ENCODE measurements around the gene LRRC1. TPM values are rescaled to one million over a fixed set of nuclear protein-coding genes. Genes with fewer than 3 reads are reported as not detected.

Gene LRRC1
- total RNA-seq, 1 experiment from 2014 or later, result 10.3 TPM

DNA sequence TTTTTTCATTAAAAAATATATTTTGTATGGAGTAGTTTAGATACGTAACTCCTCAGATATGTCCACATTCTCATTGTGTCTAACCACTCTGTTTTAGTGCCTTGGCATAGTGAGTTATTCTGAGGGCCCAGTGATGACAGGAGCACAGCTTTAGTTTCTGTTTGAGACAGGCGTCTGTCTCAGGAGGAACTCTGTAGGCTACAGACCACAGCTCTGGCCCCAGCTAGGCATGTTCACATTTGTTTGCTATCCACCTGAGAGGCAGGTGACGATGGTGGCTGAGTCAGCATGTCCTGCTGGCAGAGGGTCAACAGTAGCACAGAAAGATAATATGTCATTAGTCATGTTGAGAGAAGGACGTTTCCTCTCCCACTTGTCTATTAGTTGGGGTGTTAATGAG lies 16.3 kb downstream of the LRRC1 start:
- Histone ChIP-seq H2BK15ac (ENCODE audit: low read depth, low read length) (no peak overlapping the region), H2BK12ac (ENCODE audit: insufficient read length, low read depth, low read length) (no peak overlapping the region), H3K9me3 (ENCODE audit: control insufficient read depth, low read depth, low read length) (no peaks in the 10 kb centered on the region), H2AK5ac (ENCODE audit: insufficient read length, low read length) (no peak overlapping the region), H3K14ac (ENCODE audit: insufficient read depth, low read length) (no peak overlapping the region), H3K4ac (ENCODE audit: low read depth, low read length) (no peak overlapping the region), H4K8ac (replicated peaks; ENCODE audit: insufficient read length, low read depth, low read length) (no peak overlapping the region), H3K79me2 (ENCODE audit: insufficient read depth, low read length) (no peaks in the 10 kb centered on the region; the same call in 1 of the 2 replicates), H3K27ac (ENCODE audit: insufficient read length, low read depth, low read length) (no peak overlapping the region), H3K23ac (ENCODE audit: insufficient read length, low read depth, low read length) (no peak overlapping the region), H4K5ac (ENCODE audit: insufficient read length, low read depth, low read length) (no peak overlapping the region), H3K79me1 (ENCODE audit: insufficient read depth, low read depth, low read length, poor library complexity, severe bottlenecking) (no peaks in the 10 kb centered on the region), H3K18ac (ENCODE audit: insufficient read length, low read depth, low read length) (no peak overlapping the region), H3K56ac (ENCODE audit: insufficient read length, low read depth, low read length) (no peak overlapping the region), H2BK5ac (ENCODE audit: insufficient read length, low read length) (no peak overlapping the region), H2BK20ac (ENCODE audit: low read depth, low read length, poor library complexity, severe bottlenecking) (no peak overlapping the region), H3K27me3 (ENCODE audit: insufficient read depth, low read length) (no peaks in the 10 kb centered on the region), H2BK120ac (ENCODE audit: low read depth, low read length, poor library complexity, severe bottlenecking) (no peak overlapping the region), H3K23me2 (ENCODE audit: insufficient read length, low read depth, low read length, poor library complexity, severe bottlenecking) (no peaks in the 10 kb centered on the region), H3K4me1 (ENCODE audit: insufficient read depth, low read length) (peaks cover 2% of the 10 kb centered on the region; the same call in 1 of the 2 replicates), H4K91ac (ENCODE audit: insufficient read length, low read depth, low read length) (no peak overlapping the region), H3K4me2 (ENCODE audit: insufficient read depth, insufficient read length, low read length) (no peak overlapping the region), H4K20me1 (ENCODE audit: control insufficient read depth, insufficient read depth, insufficient read length) (no peaks in the 10 kb centered on the region), H3T11ph (ENCODE audit: low read length) (no peak overlapping the region), H2AFZ (ENCODE audit: low read length) (no peak overlapping the region), H3K9ac (ENCODE audit: extremely low read depth, insufficient read length, low read length) (no peak overlapping the region)
- Mint-ChIP-seq H3K36me3 (ENCODE audit: insufficient read depth in 1 of 3, low read depth in 3 of 3) (no peaks in the 10 kb centered on the region), H3K27me3 (ENCODE audit: low read depth) (no peaks in the 10 kb centered on the region), H3K9me3 (no peaks in the 10 kb centered on the region), H3K4me1 (peaks cover 39 to 48% of the 10 kb centered on the region in 2 experiments), H3K4me3 (no peak overlapping the region), H3K27ac (peak overlapping the region in 2 of 3 experiments; percentile 60 to 84; a peak in 4 of 7 replicates)
- DNase-seq, result peak; percentile 41
- WGBS (ENCODE audit: extremely low coverage, insufficient read length, low lambda C conversion rate), result no CpG with 5 or more reads among the region's 4 CpGs
- TF ChIP-seq, protein P1, sequence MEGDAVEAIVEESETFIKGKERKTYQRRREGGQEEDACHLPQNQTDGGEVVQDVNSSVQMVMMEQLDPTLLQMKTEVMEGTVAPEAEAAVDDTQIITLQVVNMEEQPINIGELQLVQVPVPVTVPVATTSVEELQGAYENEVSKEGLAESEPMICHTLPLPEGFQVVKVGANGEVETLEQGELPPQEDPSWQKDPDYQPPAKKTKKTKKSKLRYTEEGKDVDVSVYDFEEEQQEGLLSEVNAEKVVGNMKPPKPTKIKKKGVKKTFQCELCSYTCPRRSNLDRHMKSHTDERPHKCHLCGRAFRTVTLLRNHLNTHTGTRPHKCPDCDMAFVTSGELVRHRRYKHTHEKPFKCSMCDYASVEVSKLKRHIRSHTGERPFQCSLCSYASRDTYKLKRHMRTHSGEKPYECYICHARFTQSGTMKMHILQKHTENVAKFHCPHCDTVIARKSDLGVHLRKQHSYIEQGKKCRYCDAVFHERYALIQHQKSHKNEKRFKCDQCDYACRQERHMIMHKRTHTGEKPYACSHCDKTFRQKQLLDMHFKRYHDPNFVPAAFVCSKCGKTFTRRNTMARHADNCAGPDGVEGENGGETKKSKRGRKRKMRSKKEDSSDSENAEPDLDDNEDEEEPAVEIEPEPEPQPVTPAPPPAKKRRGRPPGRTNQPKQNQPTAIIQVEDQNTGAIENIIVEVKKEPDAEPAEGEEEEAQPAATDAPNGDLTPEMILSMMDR (conservative IDR thresholded peaks at IDR 0.05), result no peak

All from H9 (cell line).